ENCODE data around the gene OFD1.

DNA sequence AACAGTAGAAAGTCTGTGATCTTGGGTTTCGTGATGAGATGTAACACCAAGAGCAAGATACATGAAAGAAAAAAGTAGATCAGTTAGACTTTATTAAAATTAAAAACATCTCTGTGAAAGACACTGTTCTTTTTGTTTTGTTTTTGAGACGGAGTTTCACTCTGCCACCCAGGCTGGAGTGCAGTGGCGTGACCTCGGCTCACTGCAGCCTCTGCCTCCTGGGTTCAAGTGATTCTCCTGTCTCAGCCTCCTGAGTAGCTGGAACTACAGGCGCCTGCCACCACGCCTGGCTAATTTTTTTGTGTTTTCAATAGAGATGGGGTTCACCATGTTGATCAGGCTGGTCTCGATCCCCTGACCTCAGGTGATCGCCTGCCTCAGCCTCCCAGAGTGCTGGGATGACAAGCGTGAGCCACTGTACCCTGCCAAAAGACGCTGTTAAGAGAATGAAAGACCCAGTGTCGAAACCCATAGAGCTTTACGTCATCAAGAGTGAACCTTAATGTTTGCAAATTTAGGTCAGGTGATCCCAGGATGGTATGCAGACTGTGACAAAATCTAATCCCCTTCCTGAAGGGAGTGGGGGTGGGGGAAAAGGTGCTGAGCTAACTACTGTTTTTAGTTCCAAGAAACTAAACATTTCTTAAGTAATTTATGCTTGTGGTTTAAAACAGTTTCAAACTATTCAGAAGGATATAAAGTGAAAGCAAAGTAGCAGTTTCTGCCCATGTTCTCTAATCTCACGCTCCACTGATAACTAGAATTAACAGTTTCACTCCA is 8.0 kb downstream of the OFD1 start:
- TF ChIP-seq, protein P1, sequence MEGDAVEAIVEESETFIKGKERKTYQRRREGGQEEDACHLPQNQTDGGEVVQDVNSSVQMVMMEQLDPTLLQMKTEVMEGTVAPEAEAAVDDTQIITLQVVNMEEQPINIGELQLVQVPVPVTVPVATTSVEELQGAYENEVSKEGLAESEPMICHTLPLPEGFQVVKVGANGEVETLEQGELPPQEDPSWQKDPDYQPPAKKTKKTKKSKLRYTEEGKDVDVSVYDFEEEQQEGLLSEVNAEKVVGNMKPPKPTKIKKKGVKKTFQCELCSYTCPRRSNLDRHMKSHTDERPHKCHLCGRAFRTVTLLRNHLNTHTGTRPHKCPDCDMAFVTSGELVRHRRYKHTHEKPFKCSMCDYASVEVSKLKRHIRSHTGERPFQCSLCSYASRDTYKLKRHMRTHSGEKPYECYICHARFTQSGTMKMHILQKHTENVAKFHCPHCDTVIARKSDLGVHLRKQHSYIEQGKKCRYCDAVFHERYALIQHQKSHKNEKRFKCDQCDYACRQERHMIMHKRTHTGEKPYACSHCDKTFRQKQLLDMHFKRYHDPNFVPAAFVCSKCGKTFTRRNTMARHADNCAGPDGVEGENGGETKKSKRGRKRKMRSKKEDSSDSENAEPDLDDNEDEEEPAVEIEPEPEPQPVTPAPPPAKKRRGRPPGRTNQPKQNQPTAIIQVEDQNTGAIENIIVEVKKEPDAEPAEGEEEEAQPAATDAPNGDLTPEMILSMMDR (IDR thresholded peaks at IDR 0.05): no peak
- no peak for TF ChIP-seq POLR2A (IDR thresholded peaks at IDR 0.05)

Measured in esophagus squamous epithelium (tissue), 4 donors.